ENCODE measurements around the gene SIGMAR1.

The SIGMAR1 gene

GRCh38 chr9:34637356-34638137, at the start of gene SIGMAR1:
TSS of gene SIGMAR1 (minus strand) at chr9:34637787. CDS start at chr9:34637697, 90 bp downstream.
- DNase-seq = peak; percentile 75

GRCh38 chr9:34686732-34687131, 49.1 kb upstream of the SIGMAR1 start:
- no peak for DNase-seq

GRCh38 chr9:34686231-34686630, 48.6 kb upstream of the SIGMAR1 start:
- DNase-seq = no peak

GRCh38 chr9:34685591-34685990, 48.0 kb upstream of the SIGMAR1 start:
- no peak for DNase-seq

GRCh38 chr9:34684816-34685215, 47.2 kb upstream of the SIGMAR1 start:
- no peak for DNase-seq

GRCh38 chr9:34684145-34684544, 46.6 kb upstream of the SIGMAR1 start:
- DNase-seq = no peak

- no peak for DNase-seq
Measured at GRCh38 chr9:34675869-34676268, 38.3 kb upstream of the SIGMAR1 start.

GRCh38 chr9:34675048-34675714, 37.6 kb upstream of the SIGMAR1 start:
- peak; percentile 30 for DNase-seq

GRCh38 chr9:34674440-34674839, 36.9 kb upstream of the SIGMAR1 start:
- no peak for DNase-seq

GRCh38 chr9:34671307-34671706, 33.7 kb upstream of the SIGMAR1 start:
- DNase-seq = no peak

- no peak for DNase-seq
Measured at GRCh38 chr9:34669809-34670562, 32.4 kb upstream of the SIGMAR1 start.

- no peak for DNase-seq
Measured at GRCh38 chr9:34665381-34666250, 28.0 kb upstream of the SIGMAR1 start.

- no peak for DNase-seq
Measured at GRCh38 chr9:34665067-34665380, 27.4 kb upstream of the SIGMAR1 start.

- DNase-seq = no peak
Measured at GRCh38 chr9:34664281-34665066, 26.9 kb upstream of the SIGMAR1 start.

- DNase-seq = no peak
Measured at GRCh38 chr9:34663303-34663605, 25.7 kb upstream of the SIGMAR1 start.

- DNase-seq = no peak
Measured at GRCh38 chr9:34662526-34663302, 25.1 kb upstream of the SIGMAR1 start, which contains the start of gene CCL27. TSS of gene CCL27 (minus strand) at chr9:34662657. CDS start at chr9:34662633, 24 bp downstream.

- no peak for DNase-seq
Measured at GRCh38 chr9:34659592-34660253, 22.1 kb upstream of the SIGMAR1 start.

- no peak for DNase-seq
Measured at GRCh38 chr9:34658461-34658860, 20.9 kb upstream of the SIGMAR1 start.

- DNase-seq = no peak
Measured at GRCh38 chr9:34656992-34657391, 19.4 kb upstream of the SIGMAR1 start.

GRCh38 chr9:34655394-34655793, 17.8 kb upstream of the SIGMAR1 start:
- no peak for DNase-seq
